NCI-H345 treated with DMSO at 0.1 percent for 48 hours (cell line): Measurements from ENCODE around the gene PCDHGB3.
"Not testable (repeated sequence)": the region's sequence is repeated elsewhere in the genome, so short reads cannot be mapped to it uniquely, and the experiment has no call there.

Experiments
- DNase-seq: peaks from one replicate; lab custom pipeline; 2025; ENCODE audit not compliant: unreplicated experiment; lab: John Stamatoyannopoulos, UW

Gene PCDHGB3

DNA sequence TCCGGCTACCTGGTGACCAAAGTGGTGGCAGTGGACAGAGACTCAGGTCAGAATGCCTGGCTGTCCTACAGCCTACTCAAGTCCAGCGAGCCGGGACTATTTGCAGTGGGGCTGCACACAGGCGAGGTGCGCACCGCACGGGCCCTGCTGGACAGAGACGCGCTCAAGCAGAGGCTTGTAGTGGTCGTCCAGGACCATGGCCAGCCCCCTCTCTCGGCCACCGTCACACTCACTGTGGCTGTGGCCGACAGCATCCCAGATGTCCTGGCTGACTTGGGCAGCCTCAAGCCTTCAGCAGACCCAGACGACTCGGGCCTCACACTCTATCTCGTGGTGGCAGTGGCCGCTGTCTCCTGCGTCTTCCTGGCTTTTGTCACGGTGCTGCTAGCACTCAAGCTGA is 13.1 kb upstream of the PCDHGB3 start:
- no peak for DNase-seq

DNA sequence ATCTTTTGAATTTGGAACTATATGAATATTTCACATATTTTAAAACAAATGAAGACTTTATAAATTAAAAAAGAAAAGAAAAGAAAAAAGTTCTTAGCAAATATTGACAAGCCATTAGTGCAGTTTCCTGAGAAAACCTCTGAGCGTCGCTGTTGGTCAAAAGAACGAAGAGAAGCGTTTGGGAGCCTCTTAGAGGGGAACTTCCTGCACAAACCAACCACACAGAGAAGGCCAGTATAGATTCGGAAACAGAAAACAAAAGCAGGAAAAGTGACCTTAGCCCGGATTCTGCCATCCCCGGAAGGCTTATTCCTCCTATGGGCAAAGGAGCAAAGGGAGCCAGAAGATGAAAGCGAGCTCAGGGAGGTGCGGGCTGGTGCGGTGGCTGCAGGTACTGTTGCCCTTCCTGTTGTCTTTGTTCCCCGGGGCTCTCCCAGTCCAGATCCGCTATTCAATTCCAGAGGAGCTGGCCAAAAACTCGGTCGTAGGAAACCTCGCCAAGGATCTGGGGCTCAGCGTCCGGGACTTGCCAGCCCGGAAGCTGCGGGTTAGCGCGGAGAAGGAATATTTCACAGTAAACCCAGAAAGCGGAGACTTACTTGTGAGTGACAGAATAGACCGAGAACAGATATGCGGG is 10.1 kb upstream of the PCDHGB3 start, which contains the start of gene PCDHGB2:
PCDHGB2 (plus strand) TSS at position 205 of the 637 bp plus-strand sequence; CDS start at position 347, 142 bp downstream.
- DNase-seq, result no peak

DNA sequence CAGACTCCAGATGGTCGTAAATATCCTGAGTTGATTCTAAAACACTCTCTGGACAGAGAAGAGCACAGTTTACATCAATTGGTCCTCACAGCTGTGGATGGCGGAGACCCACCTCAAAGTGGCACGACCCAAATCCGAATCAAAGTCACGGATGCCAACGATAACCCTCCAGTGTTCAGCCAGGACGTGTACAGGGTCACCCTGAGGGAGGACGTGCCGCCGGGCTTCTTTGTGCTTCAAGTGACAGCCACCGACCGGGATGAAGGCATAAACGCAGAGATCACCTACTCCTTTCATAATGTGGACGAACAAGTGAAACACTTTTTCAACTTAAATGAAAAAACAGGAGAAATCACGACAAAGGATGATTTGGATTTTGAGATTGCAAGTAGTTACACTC is 9.4 kb upstream of the PCDHGB3 start:
- no peak for DNase-seq

DNA sequence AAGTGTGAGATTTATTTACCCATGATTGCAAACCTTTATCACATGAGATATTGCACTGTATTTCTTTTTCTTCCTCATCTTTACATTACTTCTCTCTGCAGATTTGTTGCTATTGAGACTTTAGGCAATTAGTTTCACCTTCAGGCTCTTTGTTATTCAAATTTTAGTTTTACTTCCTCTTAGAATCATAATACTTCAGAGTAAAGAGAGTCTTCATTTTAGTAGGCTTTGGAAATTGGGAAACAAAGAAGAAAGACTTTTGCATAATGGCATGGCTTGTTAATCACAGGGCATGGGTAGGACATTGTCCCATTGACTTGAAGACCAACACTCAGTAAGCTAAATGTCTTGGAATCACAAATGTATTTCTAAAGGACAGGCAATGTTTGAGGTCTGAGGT is 7.3 kb upstream of the PCDHGB3 start:
- no peak for DNase-seq

DNA sequence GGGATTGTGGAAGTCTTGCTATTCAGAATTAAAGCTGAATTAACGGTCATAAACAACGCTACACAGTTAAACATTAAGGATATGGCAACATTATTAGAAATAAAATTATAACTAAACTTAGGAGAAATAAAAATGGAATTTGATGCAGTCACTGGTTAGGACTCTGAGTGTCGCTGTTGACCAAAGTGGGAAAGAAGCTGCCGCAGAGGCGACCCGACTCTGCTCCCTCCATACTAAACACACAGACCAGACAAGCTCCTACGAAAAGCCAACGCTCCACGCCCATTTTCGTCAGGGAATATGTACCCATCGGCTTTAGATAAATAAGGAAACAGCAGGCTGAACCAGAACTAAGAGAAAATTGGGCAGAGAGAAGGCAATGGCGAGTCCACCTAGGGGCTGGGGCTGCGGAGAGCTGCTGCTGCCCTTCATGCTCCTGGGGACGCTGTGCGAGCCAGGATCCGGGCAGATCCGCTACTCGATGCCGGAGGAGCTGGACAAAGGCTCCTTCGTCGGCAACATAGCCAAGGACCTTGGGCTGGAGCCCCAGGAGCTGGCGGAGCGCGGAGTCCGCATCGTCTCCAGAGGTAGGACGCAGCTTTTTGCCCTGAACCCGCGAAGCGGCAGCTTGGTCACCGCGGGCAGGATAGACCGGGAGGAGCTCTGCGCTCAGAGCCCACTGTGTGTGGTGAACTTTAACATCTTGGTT is 5.9 kb upstream of the PCDHGB3 start, which contains the start of gene PCDHGA5:
PCDHGA5 (plus strand) TSS at position 211 of the 709 bp plus-strand sequence; CDS start at position 380, 169 bp downstream.
- DNase-seq, result no peak

DNA sequence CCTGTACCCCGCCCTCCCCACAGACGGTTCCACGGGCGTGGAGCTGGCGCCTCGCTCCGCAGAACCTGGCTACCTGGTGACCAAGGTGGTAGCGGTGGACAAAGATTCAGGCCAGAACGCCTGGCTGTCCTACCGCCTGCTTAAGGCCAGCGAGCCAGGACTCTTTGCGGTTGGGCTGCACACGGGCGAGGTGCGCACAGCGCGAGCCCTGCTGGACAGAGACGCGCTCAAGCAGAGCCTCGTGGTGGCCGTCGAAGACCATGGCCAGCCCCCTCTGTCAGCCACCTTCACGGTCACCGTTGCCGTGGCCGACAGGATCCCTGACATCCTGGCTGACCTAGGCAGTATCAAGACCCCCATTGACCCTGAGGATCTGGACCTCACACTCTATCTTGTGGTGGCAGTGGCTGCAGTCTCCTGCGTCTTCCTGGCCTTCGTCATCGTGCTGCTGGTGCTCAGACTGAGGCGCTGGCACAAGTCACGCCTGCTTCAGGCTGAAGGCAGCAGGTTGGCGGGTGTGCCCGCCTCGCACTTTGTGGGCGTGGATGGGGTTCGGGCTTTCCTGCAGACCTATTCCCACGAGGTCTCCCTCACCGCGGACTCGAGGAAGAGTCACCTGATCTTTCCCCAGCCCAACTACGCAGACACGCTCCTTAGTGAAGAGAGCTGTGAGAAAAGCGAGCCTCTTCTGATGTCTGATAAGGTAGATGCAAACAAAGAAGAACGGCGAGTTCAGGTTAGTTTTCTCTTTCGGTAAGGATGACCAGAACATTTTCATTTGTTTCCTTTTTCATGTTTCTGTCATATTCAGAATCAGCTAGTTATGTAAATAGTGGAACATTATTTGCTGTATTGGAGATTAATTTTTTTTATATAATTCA is 3.8 kb upstream of the PCDHGB3 start:
- DNase-seq, result no peak

DNA sequence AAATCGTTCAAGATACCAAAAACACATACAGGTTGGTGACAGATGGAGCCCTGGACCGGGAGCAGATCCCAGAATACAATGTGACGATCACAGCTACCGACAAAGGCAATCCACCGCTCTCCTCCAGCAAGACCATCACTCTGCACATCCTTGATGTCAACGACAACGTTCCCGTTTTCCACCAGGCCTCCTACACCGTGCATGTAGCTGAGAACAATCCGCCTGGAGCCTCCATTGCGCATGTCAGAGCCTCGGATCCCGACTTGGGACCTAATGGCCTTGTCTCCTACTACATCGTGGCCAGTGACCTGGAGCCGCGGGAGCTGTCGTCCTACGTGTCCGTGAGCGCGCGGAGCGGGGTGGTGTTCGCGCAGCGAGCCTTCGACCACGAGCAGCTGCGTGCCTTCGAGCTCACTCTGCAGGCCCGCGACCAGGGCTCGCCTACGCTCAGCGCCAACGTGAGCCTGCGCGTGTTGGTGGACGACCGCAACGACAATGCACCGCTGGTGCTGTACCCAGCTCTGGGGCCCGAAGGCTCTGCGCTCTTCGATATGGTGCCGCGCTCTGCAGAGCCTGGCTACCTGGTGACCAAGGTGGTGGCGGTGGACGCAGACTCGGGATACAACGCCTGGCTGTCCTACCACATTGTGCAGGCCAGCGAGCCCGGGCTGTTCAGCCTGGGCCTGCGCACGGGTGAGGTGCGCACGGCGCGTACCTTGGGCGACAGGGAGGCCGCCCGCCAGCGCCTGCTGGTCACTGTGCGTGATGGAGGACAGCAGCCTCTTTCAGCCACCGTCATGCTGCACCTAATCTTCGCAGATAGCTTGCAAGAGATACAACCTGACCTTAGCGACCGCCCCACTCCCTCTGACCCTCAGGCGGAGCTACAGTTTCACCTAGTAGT is 1.8 kb downstream of the PCDHGB3 start:
- no peak for DNase-seq

DNA sequence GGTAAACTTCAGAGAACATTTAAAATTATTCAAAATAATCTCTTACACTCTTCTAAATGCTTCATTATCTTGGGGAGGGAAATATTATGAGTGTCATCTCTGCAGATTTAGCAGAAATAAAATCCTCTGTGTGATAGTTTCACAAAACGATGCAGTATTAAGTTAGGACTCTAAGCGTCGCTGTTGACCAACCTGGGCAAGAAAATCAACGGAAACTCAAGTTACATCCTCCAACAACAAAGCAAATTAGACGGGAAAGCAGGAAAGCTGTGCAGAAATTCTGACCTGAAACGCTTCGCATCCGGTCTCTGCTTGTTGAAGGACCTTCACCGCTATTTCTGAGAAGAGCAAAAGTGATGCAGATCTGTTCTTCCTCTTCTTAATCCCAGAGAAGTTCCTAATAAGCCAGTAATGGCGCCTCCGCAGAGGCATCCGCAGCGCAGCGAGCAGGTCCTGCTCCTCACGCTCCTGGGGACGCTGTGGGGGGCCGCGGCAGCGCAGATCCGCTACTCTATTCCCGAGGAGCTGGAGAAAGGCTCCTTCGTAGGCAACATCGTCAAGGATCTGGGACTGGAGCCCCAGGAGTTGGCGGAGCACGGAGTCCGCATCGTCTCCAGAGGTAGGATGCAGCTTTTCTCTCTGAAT is 3.8 kb downstream of the PCDHGB3 start, which contains the start of gene PCDHGA6:
PCDHGA6 (plus strand) TSS at position 219 of the 645 bp plus-strand sequence; CDS start at position 412, 193 bp downstream.
- no peak for DNase-seq

DNA sequence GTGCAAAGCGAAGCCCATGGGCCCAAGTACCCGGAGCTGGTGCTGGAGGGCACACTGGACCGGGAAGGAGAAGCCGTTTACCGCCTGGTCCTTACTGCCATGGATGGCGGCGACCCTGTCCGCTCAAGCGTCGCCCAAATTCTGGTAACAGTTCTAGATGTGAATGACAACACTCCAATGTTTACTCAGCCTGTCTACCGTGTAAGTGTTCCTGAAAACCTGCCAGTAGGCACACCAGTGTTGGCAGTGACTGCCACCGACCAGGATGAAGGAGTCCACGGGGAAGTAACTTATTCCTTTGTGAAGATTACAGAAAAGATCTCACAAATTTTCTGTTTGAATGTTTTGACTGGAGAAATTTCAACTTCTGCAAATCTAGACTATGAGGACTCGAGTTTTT is 4.6 kb downstream of the PCDHGB3 start:
- DNase-seq, result no peak

DNA sequence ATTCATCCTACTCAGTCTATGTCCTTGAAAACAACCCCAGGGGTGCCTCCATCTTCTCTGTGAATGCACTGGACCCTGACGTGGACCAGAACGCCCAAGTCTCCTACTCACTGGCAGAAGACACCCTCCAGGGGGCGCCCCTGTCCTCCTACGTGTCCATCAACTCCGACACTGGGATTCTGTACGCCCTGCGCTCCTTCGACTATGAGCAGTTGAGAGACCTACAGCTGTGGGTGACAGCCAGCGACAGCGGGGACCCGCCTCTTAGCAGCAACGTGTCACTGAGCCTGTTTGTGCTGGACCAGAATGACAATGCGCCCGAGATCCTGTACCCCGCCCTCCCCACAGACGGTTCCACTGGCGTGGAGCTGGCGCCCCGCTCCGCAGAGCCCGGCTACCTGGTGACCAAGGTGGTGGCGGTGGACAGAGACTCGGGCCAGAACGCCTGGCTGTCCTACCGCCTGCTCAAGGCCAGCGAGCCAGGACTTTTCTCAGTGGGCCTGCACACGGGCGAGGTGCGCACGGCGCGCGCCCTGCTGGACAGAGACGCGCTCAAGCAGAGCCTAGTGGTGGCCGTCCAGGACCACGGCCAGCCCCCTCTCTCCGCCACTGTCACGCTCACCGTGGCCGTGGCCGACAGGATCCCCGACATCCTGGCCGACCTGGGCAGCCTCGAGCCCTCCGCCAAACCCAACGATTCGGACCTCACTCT is 5.6 kb downstream of the PCDHGB3 start:
- DNase-seq, result not testable (repeated sequence)

DNA sequence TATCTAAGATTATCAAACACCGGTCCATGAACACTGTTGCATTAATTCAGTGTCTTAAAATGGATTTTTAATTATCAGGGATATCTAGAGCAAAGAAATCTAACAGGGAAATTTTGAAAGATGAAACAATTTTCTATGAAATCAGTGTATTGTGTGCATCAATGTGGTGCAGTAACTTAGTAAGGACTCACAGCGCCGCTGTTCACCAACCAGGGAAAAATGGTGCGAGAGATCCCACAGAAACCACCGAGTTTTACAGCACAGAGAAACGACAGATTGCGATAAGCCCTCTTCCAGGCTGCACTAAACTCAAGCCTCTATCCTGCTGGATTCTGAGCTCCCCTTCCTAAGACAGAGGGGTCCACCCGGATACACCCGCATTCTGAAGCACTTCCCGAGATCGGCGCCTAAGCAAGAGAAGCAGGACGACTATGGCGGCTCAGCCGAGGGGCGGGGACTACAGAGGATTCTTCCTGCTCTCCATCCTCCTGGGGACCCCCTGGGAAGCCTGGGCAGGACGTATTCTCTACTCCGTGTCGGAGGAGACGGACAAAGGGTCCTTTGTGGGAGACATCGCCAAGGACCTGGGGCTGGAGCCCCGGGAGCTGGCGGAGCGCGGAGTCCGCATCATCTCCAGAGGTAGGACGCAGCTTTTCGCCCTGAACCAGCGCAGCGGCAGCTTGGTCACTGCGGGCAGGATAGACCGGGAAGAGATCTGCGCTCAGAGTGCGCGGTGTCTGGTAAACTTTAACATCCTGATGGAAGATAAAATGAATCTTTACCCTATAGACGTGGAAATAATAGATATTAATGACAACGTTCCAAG is 12.6 kb downstream of the PCDHGB3 start, which contains the start of gene PCDHGA7:
PCDHGA7 (plus strand) TSS at position 274 of the 826 bp plus-strand sequence; CDS start at position 432, 158 bp downstream.
- no peak for DNase-seq

DNA sequence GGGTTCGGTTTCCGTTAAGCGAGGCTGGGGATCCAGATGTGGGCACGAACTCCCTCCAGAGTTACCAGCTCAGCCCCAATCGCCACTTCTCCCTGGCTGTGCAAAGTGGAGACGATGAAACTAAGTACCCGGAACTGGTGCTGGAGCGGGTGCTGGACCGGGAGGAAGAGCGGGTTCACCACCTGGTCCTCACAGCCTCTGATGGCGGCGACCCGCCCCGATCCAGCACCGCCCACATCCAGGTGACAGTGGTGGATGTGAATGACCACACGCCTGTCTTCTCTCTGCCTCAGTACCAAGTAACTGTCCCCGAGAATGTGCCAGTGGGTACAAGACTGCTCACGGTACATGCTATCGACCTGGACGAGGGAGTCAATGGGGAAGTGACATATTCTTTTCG is 13.3 kb downstream of the PCDHGB3 start:
- DNase-seq, result no peak

DNA sequence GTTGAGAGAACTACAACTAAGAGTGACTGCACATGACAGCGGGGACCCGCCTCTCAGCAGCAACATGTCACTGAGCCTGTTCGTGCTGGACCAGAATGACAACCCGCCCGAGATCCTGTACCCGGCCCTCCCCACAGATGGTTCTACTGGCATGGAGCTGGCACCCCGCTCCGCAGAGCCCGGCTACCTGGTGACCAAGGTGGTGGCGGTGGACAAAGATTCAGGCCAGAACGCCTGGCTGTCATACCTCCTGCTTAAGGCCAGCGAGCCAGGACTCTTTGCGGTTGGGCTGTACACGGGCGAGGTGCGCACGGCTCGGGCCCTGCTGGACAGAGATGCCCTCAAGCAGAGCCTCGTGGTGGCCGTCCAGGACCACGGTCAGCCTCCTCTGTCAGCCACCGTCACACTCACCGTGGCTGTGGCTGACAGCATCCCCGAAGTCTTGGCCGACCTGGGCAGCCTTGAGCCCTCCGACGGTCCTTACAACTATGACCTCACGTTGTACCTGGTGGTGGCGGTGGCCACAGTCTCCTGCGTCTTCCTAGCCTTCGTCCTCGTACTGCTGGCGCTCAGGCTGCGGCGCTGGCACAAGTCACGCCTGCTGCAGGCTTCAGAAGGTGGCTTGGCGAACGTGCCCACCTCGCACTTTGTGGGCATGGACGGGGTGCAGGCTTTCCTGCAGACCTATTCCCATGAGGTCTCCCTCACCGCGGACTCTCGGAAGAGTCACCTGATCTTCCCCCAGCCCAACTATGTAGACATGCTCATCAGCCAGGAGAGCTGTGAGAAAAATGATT is 14.6 kb downstream of the PCDHGB3 start:
- DNase-seq, result no peak

DNA sequence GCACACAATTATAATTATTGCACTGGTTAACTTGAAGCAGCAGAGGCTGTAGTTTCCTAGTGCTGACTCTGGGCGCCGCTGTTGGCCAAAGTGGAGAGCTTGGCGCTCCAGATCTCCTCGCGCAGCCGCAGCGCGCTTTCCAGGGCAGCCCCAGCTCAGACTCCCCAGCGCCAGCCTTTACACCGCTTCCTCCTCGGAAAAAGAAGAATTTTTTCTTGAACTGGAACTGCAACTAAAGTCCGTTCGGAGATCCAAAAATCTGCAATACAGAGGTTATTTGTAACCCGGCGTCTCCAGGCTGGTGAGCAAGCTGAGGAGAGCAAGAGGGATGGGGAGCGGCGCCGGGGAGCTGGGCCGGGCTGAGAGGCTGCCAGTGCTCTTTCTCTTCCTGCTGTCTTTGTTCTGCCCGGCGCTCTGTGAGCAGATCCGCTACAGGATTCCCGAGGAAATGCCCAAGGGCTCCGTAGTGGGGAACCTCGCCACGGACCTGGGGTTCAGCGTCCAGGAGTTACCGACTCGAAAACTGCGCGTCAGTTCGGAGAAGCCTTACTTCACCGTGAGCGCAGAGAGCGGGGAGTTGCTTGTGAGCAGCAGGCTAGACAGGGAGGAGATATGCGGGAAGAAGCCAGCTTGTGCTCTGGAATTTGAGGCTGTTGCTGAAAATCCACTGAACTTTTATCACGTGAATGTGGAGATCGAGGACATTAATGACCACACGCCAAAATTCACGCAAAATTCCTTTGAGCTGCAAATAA is 17.7 kb downstream of the PCDHGB3 start, which contains the start of gene PCDHGB4:
PCDHGB4 (plus strand) TSS at position 142 of the 755 bp plus-strand sequence; CDS start at position 329, 187 bp downstream.
- not testable (repeated sequence) for DNase-seq

DNA sequence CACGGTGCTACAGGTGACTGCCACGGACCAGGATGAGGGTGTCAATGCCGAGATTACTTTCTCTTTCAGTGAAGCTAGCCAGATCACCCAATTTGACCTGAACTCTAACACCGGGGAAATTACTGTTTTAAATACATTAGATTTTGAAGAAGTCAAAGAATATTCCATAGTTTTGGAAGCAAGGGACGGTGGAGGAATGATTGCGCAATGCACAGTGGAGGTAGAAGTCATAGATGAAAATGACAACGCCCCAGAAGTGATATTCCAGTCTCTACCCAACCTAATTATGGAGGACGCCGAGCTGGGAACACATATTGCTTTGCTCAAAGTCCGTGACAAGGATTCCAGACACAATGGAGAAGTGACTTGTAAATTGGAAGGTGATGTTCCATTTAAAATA is 18.6 kb downstream of the PCDHGB3 start:
- DNase-seq, result no peak
